ENCODE data around the gene ZNF507.

GRCh38 chr19:32307591-32307990 lies 37.8 kb upstream of the ZNF507 start:
- TF ChIP-seq EP300 (IDR thresholded peaks at IDR 0.05; ENCODE audit: borderline replicate concordance in 1 of 2, low read depth in 2 of 2, low read length in 2 of 2): no peak
- no peak for TF ChIP-seq SIRT6 (IDR thresholded peaks at IDR 0.05; ENCODE audit: low read length)
- no peak for TF ChIP-seq TBP (IDR thresholded peaks at IDR 0.05; ENCODE audit: low read depth, low read length)
- TF ChIP-seq CTCF (IDR thresholded peaks at IDR 0.05; ENCODE audit: control extremely low read depth in 1 of 3, insufficient read depth in 1 of 3, low read depth in 1 of 3, low read length in 3 of 3): no peak
- TF ChIP-seq POLR2A (IDR thresholded peaks at IDR 0.05; ENCODE audit: control extremely low read depth in 1 of 2, low read depth in 2 of 2, low read length in 2 of 2): no peak
- TF ChIP-seq EGR1 (IDR thresholded peaks at IDR 0.05; ENCODE audit: borderline replicate concordance, low read depth, low read length): no peak
- no peak for TF ChIP-seq SIX5 (IDR thresholded peaks at IDR 0.05; ENCODE audit: low read depth, low read length)
- TF ChIP-seq TAF1 (IDR thresholded peaks at IDR 0.05; ENCODE audit: low read depth, low read length): no peak
- no peak for TF ChIP-seq YY1 (IDR thresholded peaks at IDR 0.05; ENCODE audit: low read depth, low read length)
- TF ChIP-seq CEBPB (IDR thresholded peaks at IDR 0.05; ENCODE audit: low read depth, low read length): no peak
- TF ChIP-seq TEAD4 (IDR thresholded peaks at IDR 0.05; ENCODE audit: low read depth, low read length): no peak
